K562 (cell line): ENCODE measurements around the gene ZDHHC24. TPM values are rescaled to one million over a fixed set of nuclear protein-coding genes. Genes with fewer than 3 reads are reported as not detected.

Source experiments
- ATAC-seq: fragments of 200-7000 bp; cut with Tn5 transposase; 3 replicates; pipeline ENCODE4 v1.9.1; 2020; ENCODE audit warnings: moderate library complexity
- BruUV-seq: library from RNA; stranded (reverse); fragments of 400-500 nt; replicated peaks from 2 replicates; lab custom pipeline; 2021; lab: Mats Ljungman, UMichigan
- CTCF ChIA-PET: fragments of 300-600 bp; formaldehyde crosslinking; extraction: SDS; loops from one replicate; lab custom pipeline; 2021; ENCODE audit warnings: low intra/inter-chr PET ratio; lab: Yijun Ruan, JAX
- POLR2A ChIA-PET: fragments of 300-600, 350-650 bp; sonication (Branson Sonifier 250); formaldehyde crosslinking; extraction: SDS; loops from one replicate; lab custom pipeline; 2021; ENCODE audit warnings: antibody characterized with exemption, inconsistent platforms; lab: Yijun Ruan, JAX
- DNase-seq, 4 experiments: peaks; one replicate each; pipeline versions ENCODE4 v3.0.0 to v3.0.0-alpha.2; 2011 to 2018; ENCODE audit warnings: low spot score in 3 of 4, mixed read lengths in 3 of 4; ENCODE audit errors: extremely low read depth in 1 of 4
- FAIRE-seq: peaks from 2 replicates; lab custom pipeline; 2011; peaks lifted over from hg19 to GRCh38; lab: Jason Lieb, UNC
- H2AFZ ChIP-seq: 2 replicates; pipeline ENCODE4 v1.6.0; 2011; ENCODE audit warnings: low read depth, low read length, control low read depth, inconsistent platforms
- H3K27ac ChIP-seq: fragments of 200-600 bp; 3 replicates; pipeline ENCODE4 v1.8.0; 2011; ENCODE audit warnings: low read depth, mild to moderate bottlenecking, control low read depth, inconsistent platforms, low read length, moderate library complexity, mixed read lengths; ENCODE audit errors: extremely low read depth
- H3K27me3 ChIP-seq, 2 experiments: fragments of 300-600 bp in 1 of 2; 2 replicates in 1 of 2; 3 replicates in 1 of 2; pipeline versions ENCODE4 v1.6.0 to v1.8.0; 2011; ENCODE audit warnings: inconsistent platforms in 2 of 2, low read length in 2 of 2, mild to moderate bottlenecking in 1 of 2, mixed read lengths in 1 of 2, moderate library complexity in 1 of 2; ENCODE audit not compliant: control insufficient read depth in 2 of 2, insufficient read depth in 2 of 2
- H3K36me3 ChIP-seq: fragments of 300-600 bp; 3 replicates; pipeline ENCODE4 v1.8.0; 2011; ENCODE audit warnings: mild to moderate bottlenecking, low read length, inconsistent platforms; ENCODE audit not compliant: control insufficient read depth, insufficient read depth
- H3K4me1 ChIP-seq, 2 experiments: fragments of 200-600 bp in 1 of 2; replicated peaks in 1 of 2; 2 replicates in 1 of 2; 3 replicates in 1 of 2; pipeline versions ENCODE4 v1.5.1 to v1.8.0; 2011; ENCODE audit warnings: inconsistent platforms in 2 of 2, low read length in 2 of 2, mild to moderate bottlenecking in 1 of 2, mixed read lengths in 1 of 2, moderate library complexity in 1 of 2; ENCODE audit not compliant: control insufficient read depth in 2 of 2, insufficient read depth in 2 of 2
- H3K4me2 ChIP-seq: 2 replicates; pipeline ENCODE4 v1.6.1; 2011; ENCODE audit warnings: low read length, control low read depth, inconsistent platforms, mixed read lengths; ENCODE audit not compliant: insufficient read depth
- H3K4me3 ChIP-seq: fragments of 200-600 bp; sonication (generic), shearing (Covaris generic); 2 replicates; pipeline ENCODE4 v1.5.1; 2016; ENCODE audit warnings: control low read depth, inconsistent platforms
- H3K79me2 ChIP-seq: fragments of 200-600 bp; 3 replicates; pipeline ENCODE4 v1.8.0; 2011; ENCODE audit warnings: low read length, inconsistent platforms; ENCODE audit not compliant: control insufficient read depth, insufficient read depth
- H3K9ac ChIP-seq, 2 experiments: 2 replicates each; pipeline versions ENCODE4 v1.6.0 to v1.6.1; 2011; ENCODE audit warnings: low read depth in 2 of 2, low read length in 2 of 2, control low read depth in 1 of 2, inconsistent platforms in 1 of 2, mild to moderate bottlenecking in 1 of 2, mixed read lengths in 1 of 2; ENCODE audit not compliant: insufficient read depth in 1 of 2
- H3K9me1 ChIP-seq: one replicate; pipeline ENCODE4 v1.6.0; 2011; ENCODE audit warnings: inconsistent platforms, mild to moderate bottlenecking, low read length, moderate library complexity; ENCODE audit not compliant: control insufficient read depth, insufficient read depth
- H3K9me3 ChIP-seq: replicated peaks from 2 replicates; pipeline ENCODE4 v1.5.1; 2011; ENCODE audit warnings: low read depth, low read length, inconsistent platforms; ENCODE audit not compliant: control insufficient read depth, insufficient read depth
- H4K20me1 ChIP-seq: replicated peaks from 2 replicates; pipeline ENCODE4 v1.6.1; 2011; ENCODE audit warnings: low read length, inconsistent platforms, mixed read lengths; ENCODE audit not compliant: control insufficient read depth, insufficient read depth
- CTCF ChIP-seq, 3 experiments: IDR thresholded peaks in 2 of 3; conservative IDR thresholded peaks in 1 of 3; 2 replicates each; pipeline ENCODE4 v1.5.1; 2011 to 2012; ENCODE audit warnings: low read length in 3 of 3, mild to moderate bottlenecking in 3 of 3, control low read depth in 2 of 3, improper control_type of control experiment in 1 of 3, inconsistent platforms in 1 of 3, low read depth in 1 of 3, mixed read lengths in 1 of 3, moderate library complexity in 1 of 3; ENCODE audit not compliant: insufficient read depth in 2 of 3
- FOXK1 ChIP-seq: sonication (generic); formaldehyde crosslinking; IDR thresholded peaks from 2 replicates; pipeline ENCODE4 v1.8.0; 2022; ENCODE audit warnings: missing genetic modification reagents, mild to moderate bottlenecking, borderline replicate concordance
- GABPB1 ChIP-seq: sonication (generic); formaldehyde crosslinking; IDR thresholded peaks from 2 replicates; pipeline ENCODE4 v1.8.0; 2022; ENCODE audit warnings: mild to moderate bottlenecking, missing genetic modification reagents
- LCOR ChIP-seq: sonication (generic); formaldehyde crosslinking; IDR thresholded peaks from 2 replicates; pipeline ENCODE4 v1.8.0; 2022; ENCODE audit warnings: mild to moderate bottlenecking, missing genetic modification reagents
- NR3C1 ChIP-seq: sonication (generic); formaldehyde crosslinking; IDR thresholded peaks from 2 replicates; pipeline ENCODE4 v1.8.1; 2022; ENCODE audit warnings: missing genetic modification reagents
- NR4A1 ChIP-seq, 2 experiments: fragments of 250-450 bp in 1 of 2; fragments of 450-650 bp in 1 of 2; sonication (Bioruptor Pico) in 1 of 2; IDR thresholded peaks; 2 replicates each; pipeline versions ENCODE4 v1.4.0 to v1.6.1; 2016 to 2020; ENCODE audit warnings: mild to moderate bottlenecking in 2 of 2, missing compliant biosample characterization in 1 of 2, missing genetic modification characterization in 1 of 2, moderate library complexity in 1 of 2
- RERE ChIP-seq: sonication (generic); formaldehyde crosslinking; IDR thresholded peaks from 2 replicates; pipeline ENCODE4 v1.8.0; 2023; ENCODE audit warnings: missing genetic modification reagents, mild to moderate bottlenecking, borderline replicate concordance
- SUPT5H ChIP-seq: fragments of 450-650 bp; IDR thresholded peaks from 2 replicates; pipeline ENCODE4 v1.6.1; 2016
- THAP7 ChIP-seq: fragments of 250-450 bp; sonication (Bioruptor Pico); IDR thresholded peaks from 2 replicates; pipeline ENCODE4 v1.5.0; 2021
- ZKSCAN3 ChIP-seq: fragments of 250-450 bp; sonication (Bioruptor Pico); IDR thresholded peaks from 2 replicates; pipeline ENCODE4 v1.4.0; 2020
- ZNF316 ChIP-seq: fragments of 450-650 bp; IDR thresholded peaks from 2 replicates; pipeline ENCODE4 v1.6.1; 2016
- ZNF76 ChIP-seq: fragments of 250-450 bp; sonication (Bioruptor Pico); IDR thresholded peaks from 2 replicates; pipeline ENCODE4 v1.4.0; 2020; ENCODE audit warnings: mild to moderate bottlenecking, moderate library complexity, borderline replicate concordance
- WGBS: fragments of 100-300 bp; shearing (Covaris generic); methylation state at CpG from one replicate; pipeline ENCODE4 v1.1.6; 2016; ENCODE audit warnings: low coverage, mixed read lengths; ENCODE audit not compliant: insufficient coverage; ENCODE audit errors: missing lambda C conversion rate; 5-methylcytosine and 5-hydroxymethylcytosine counted together
- in situ Hi-C: fragments of 300-500 bp; cut with MboI; formaldehyde crosslinking; loops from 4 replicates; pipeline ENCODE4 v1.15.0; 2018; ENCODE audit warnings: inconsistent platforms, mixed read lengths
- intact Hi-C: fragments of 100-400 bp; cut with micrococcal nuclease; formaldehyde crosslinking; loops from 2 replicates; pipeline ENCODE4 v1.14.2; 2022
- polyA plus RNA-seq, 8 experiments: library from polyadenylated mRNA; depleted of rRNA in 4 of 8; stranded (reverse) in 5 of 8; unstranded in 3 of 8; fragments of >200 nt; fragmentation: Nextera tagmentation in 2 of 8; fragmentation: Illumina TruSeq in 1 of 8; extraction: Ambion mirVana in 2 of 8; extraction: Trizol in 1 of 8; gene quantifications; 2 replicates each; pipeline versions ENCODE4 v1.2.1 to v1.2.3, GENCODE V29; 2011 to 2014; ENCODE audit warnings: inconsistent platforms in 1 of 8, missing spikeins in 1 of 8
- total RNA-seq, 7 experiments: library from RNA; depleted of rRNA in 6 of 7; stranded (reverse); fragments of >200 nt in 6 of 7; fragmentation: Illumina TruSeq in 2 of 7; extraction: Trizol in 2 of 7; gene quantifications; 2 replicates each; pipeline versions ENCODE4 v1.2.1 to v1.2.3, GENCODE V29; 2011 to 2021; ENCODE audit warnings: low replicate concordance in 1 of 7

ZDHHC24 gene
- total and polyA plus RNA-seq, 9 of the 15 experiments (the other 6 are each of a cell fraction or from before 2014, with no cell fraction given), result 0.45 to 11.2 (median 2.7) TPM

- Histone ChIP-seq H3K27me3 (no peaks in the 10 kb centered on the region), H3K4me3 (peak overlapping the region; percentile 65), H3K79me2 (peaks cover 12% of the 10 kb centered on the region; the same call in 2 of the 3 replicates), H4K20me1 (peaks cover 9% of the 10 kb centered on the region; the same call in 1 of the 2 replicates), H3K27ac (peak overlapping the region; percentile 92), H3K9me3 (no peaks in the 10 kb centered on the region), H2AFZ (peak overlapping the region; percentile 97), H3K9me1 (no peaks in the 10 kb centered on the region), H3K4me2 (peak overlapping the region; percentile 87), H3K4me1 (peaks cover 3 to 31% of the 10 kb centered on the region in 2 experiments; a peak in 4 of 5 replicates), H3K9ac (peak overlapping the region; percentile 92 to 95), H3K36me3 (peaks cover 20% of the 10 kb centered on the region; the same call in 2 of the 3 replicates)
- 2% methylated on average over 32 of the region's 34 CpGs for WGBS
- DNase-seq (peak; percentile 39 to 50 (median 46)), ATAC-seq (peak; percentile 63), FAIRE-seq (no peak)
- CTCF ChIA-PET, result interaction anchor here (2.0 to 4.2 kb wide), 2 partner anchors 72 to 93 kb away, joined by 5 to 50 read pairs; no protein-coding TSS in a partner anchor
- in situ Hi-C loops, result no loop called here
- BruUV-seq, result TSS peak; percentile 90
- POLR2A ChIA-PET, result interaction anchor here (0.6 to 2.2 kb wide), 18 partner anchors 8 to 428 kb away, joined by 3 to 18 read pairs (median 4); partner anchors contain the start of genes BBS1, MRPL11, PELI3 and RBM4
- intact Hi-C loops, result loop anchor here (1.0 to 5.0 kb wide), 3 partner anchors 40 to 198 kb away; partner anchors contain the start of gene RBM4B
- no peak for TF ChIP-seq ZNF76 (CRISPR knock-in tag)
- no peak for TF ChIP-seq CTCF (IDR thresholded peaks at IDR 0.05 in 2 of 3, conservative IDR thresholded peaks at IDR 0.05 in 1 of 3; ENCODE audit: insufficient read depth in 2 of 3, low read depth in 1 of 3, low read length in 3 of 3)
- 0 out of 2 replicates have a peak, but pooled peaks have one; percentile 9 for TF ChIP-seq GABPB1 (CRISPR knock-in tag)
- no peak; the same call in 1 of the 2 replicates for TF ChIP-seq LCOR
- peak; percentile 62; the same call in 1 of the 2 replicates for TF ChIP-seq NR3C1 (CRISPR knock-in tag)
- no peak for TF ChIP-seq NR4A1 (CRISPR knock-in tag; IDR thresholded peaks at IDR 0.05)
- no peak for TF ChIP-seq NR4A1 (tag; IDR thresholded peaks at IDR 0.05)
- no peak for TF ChIP-seq SUPT5H
- no peak for TF ChIP-seq ZKSCAN3 (CRISPR knock-in tag)
- TF ChIP-seq RERE (CRISPR knock-in tag), result 0 out of 2 replicates have a peak, but pooled peaks have one; percentile 66
- TF ChIP-seq FOXK1 (CRISPR knock-in tag), result peak; percentile 86; the same call in 1 of the 2 replicates
- peak; percentile 51; the same call in 1 of the 2 replicates for TF ChIP-seq THAP7
- no peak for TF ChIP-seq ZNF316
Observed at GRCh38 chr11:66479394-66480116, 66.3 kb downstream of the ZDHHC24 start.
